DOHH2 (cell line): ENCODE measurements around the gene MMD.

Experiments used
- H3F3A ChIP-seq: fragments of 200-600 bp; sonication (generic), shearing (Covaris generic); 2 replicates; pipeline ENCODE4 v1.6.0; 2016; ENCODE audit warnings: antibody characterized with exemption, mild to moderate bottlenecking; ENCODE audit not compliant: control insufficient read depth, insufficient read depth
- H3K27ac ChIP-seq: fragments of 200-600 bp; sonication (generic); 2 replicates; pipeline ENCODE4 v1.5.1; 2014; ENCODE audit warnings: low read depth, mild to moderate bottlenecking, low read length, moderate library complexity
- H3K27me3 ChIP-seq: fragments of 200-600 bp; sonication (generic); 2 replicates; pipeline ENCODE4 v1.6.1; 2014; ENCODE audit warnings: mild to moderate bottlenecking, low read length, mixed read lengths; ENCODE audit not compliant: control insufficient read depth
- H3K36me3 ChIP-seq: fragments of 200-600 bp; sonication (generic); 2 replicates; pipeline ENCODE4 v1.6.1; 2014; ENCODE audit warnings: mild to moderate bottlenecking, low read length, moderate library complexity, mixed read lengths; ENCODE audit not compliant: control insufficient read depth
- H3K4me1 ChIP-seq: fragments of 200-600 bp; sonication (generic); 2 replicates; pipeline ENCODE4 v1.6.1; 2014; ENCODE audit warnings: mild to moderate bottlenecking, low read length, mixed read lengths; ENCODE audit not compliant: control insufficient read depth
- H3K4me2 ChIP-seq: fragments of 200-600 bp; sonication (generic); 2 replicates; pipeline ENCODE4 v1.6.0; 2014; ENCODE audit warnings: mild to moderate bottlenecking, low read length, moderate library complexity
- H3K4me3 ChIP-seq: fragments of 200-600 bp; sonication (generic); 2 replicates; pipeline ENCODE4 v1.5.1; 2014; ENCODE audit warnings: mild to moderate bottlenecking, low read length, mixed read lengths
- H3K79me2 ChIP-seq: fragments of 200-600 bp; sonication (generic); 2 replicates; pipeline ENCODE4 v1.6.1; 2014; ENCODE audit warnings: mild to moderate bottlenecking, low read length, mixed read lengths; ENCODE audit not compliant: control insufficient read depth
- H3K9me2 ChIP-seq: fragments of 200-600 bp; sonication (generic); replicated peaks from 2 replicates; pipeline ENCODE4 v1.6.1; 2014; ENCODE audit warnings: mild to moderate bottlenecking, low read length, mixed read lengths; ENCODE audit not compliant: control insufficient read depth
- H3K9me3 ChIP-seq: fragments of 200-600 bp; sonication (generic); 2 replicates; pipeline ENCODE4 v1.6.1; 2014; ENCODE audit warnings: antibody characterized with exemption, low read length, mixed read lengths; ENCODE audit not compliant: control insufficient read depth, insufficient read depth
- H4K20me1 ChIP-seq: fragments of 200-600 bp; sonication (generic); 2 replicates; pipeline ENCODE4 v1.6.0; 2014; ENCODE audit warnings: low read depth, mild to moderate bottlenecking, antibody characterized with exemption, low read length, moderate library complexity; ENCODE audit not compliant: control insufficient read depth, insufficient read depth
- EZH2phosphoT487 ChIP-seq: fragments of 200-600 bp; sonication (generic); IDR thresholded peaks from 2 replicates; pipeline ENCODE4 v1.6.1; 2017; ENCODE audit warnings: borderline replicate concordance, mild to moderate bottlenecking, antibody characterized with exemption, low read length, moderate library complexity, mixed read lengths
- TF ChIP-seq, protein P1 (sequence below): fragments of 200-600 bp; sonication (generic); IDR thresholded peaks from one replicate; pipeline ENCODE4 v1.5.1; 2014; ENCODE audit warnings: antibody characterized with exemption, mild to moderate bottlenecking, low read depth, low read length; ENCODE audit not compliant: poor library complexity, severe bottlenecking

Gene MMD

DNA sequence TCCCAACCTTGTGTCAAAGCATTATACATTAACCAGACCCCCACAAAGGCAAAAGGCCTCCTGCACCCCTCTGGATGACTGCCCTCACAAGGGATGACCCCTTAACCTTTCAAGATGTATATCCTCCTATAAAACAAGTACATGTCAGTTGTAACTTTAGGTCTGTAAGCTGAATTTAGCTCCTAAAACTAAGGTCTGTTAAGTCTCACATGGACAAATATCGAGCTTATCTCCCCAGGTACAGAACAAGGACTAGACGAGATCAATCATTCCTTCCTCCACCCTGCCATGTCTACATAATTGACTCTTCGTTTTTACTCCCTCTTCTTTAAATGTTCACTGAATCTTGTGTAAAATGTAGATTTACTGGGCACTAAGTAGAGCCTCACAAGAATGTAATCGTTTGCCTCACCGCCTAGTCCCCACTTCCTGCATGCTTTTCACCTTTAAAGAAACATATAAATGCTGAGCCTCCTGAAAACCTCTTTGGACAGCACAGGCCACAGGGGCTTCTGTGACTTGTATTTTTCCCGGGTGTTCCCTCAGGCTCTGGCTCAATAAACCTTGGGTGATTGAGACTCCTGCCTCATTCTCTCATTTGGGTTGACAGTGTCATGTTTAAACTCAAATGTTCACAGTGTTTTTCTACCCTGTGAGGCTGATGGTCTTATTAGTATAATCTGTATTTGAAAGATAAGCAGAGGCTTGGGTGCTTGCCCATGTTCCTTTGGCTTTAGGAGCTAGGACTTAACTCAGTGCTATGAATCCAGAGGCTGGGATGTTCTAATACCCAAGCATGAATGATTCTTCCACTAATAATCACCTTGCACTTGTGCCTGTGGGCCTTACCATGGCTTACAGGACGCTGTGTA, 37.6 kb downstream of the MMD start:
- no peaks in the 10 kb centered on the region for H4K20me1 ChIP-seq
- no peaks in the 10 kb centered on the region for H3K27me3 ChIP-seq
- H3K9me3 ChIP-seq, result no peaks in the 10 kb centered on the region
- no peaks in the 10 kb centered on the region for H3K36me3 ChIP-seq
- H3K27ac ChIP-seq, result no peak overlapping the region
- no peaks in the 10 kb centered on the region for H3F3A ChIP-seq
- H3K9me2 ChIP-seq, result no peaks in the 10 kb centered on the region
- H3K4me1 ChIP-seq, result no peaks in the 10 kb centered on the region
- no peak for TF ChIP-seq EZH2phosphoT487
- TF ChIP-seq, protein P1, sequence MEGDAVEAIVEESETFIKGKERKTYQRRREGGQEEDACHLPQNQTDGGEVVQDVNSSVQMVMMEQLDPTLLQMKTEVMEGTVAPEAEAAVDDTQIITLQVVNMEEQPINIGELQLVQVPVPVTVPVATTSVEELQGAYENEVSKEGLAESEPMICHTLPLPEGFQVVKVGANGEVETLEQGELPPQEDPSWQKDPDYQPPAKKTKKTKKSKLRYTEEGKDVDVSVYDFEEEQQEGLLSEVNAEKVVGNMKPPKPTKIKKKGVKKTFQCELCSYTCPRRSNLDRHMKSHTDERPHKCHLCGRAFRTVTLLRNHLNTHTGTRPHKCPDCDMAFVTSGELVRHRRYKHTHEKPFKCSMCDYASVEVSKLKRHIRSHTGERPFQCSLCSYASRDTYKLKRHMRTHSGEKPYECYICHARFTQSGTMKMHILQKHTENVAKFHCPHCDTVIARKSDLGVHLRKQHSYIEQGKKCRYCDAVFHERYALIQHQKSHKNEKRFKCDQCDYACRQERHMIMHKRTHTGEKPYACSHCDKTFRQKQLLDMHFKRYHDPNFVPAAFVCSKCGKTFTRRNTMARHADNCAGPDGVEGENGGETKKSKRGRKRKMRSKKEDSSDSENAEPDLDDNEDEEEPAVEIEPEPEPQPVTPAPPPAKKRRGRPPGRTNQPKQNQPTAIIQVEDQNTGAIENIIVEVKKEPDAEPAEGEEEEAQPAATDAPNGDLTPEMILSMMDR, result no peak
- H3K4me3 ChIP-seq, result no peak overlapping the region
- no peaks in the 10 kb centered on the region for H3K79me2 ChIP-seq
- H3K4me2 ChIP-seq, result no peak overlapping the region

DNA sequence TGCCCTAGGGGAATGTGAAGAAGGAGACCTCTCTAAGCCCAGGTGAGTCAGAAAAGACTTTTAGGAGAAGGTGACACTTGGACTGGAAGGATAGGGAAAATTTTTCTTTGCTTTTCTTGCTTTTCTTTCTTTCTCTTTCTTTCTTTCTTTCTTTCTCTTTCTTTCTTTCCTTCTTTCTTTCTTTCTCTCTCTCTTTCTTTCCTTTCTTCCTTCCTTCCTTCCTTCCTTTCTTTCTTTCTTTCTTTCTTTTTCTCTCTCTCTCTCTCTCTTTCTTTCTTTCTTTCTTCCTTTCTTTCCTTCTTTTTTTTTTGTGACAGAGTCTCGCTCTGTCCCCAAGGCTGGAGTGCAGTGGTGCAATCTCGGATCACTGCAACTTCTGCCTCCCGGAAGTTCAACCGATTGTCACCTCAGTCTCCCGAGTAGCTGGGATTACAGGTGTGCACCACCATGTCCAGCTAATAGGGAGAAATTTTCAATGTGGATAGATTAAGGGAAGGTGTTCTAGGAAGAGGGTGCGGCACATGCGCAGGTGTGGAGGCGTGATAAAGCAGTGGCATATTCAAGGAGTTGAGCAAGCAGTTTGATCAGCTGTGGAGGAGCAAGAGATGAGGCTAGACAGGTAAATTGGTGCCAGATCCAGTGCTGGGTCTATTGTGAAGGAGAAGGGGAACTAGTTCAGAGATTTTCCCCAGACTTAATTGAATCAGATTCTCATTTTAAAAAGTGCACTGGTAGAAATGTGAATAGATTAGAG, 40.4 kb downstream of the MMD start:
- no peak overlapping the region for H3K4me3 ChIP-seq
- no peak overlapping the region for H3K27ac ChIP-seq
- H4K20me1 ChIP-seq, result no peaks in the 10 kb centered on the region
- no peaks in the 10 kb centered on the region for H3K9me2 ChIP-seq
- no peaks in the 10 kb centered on the region for H3F3A ChIP-seq
- no peak overlapping the region for H3K4me2 ChIP-seq
- no peaks in the 10 kb centered on the region for H3K27me3 ChIP-seq
- no peaks in the 10 kb centered on the region for H3K79me2 ChIP-seq
- no peaks in the 10 kb centered on the region for H3K4me1 ChIP-seq
- no peaks in the 10 kb centered on the region for H3K9me3 ChIP-seq
- TF ChIP-seq, protein P1, result no peak
- TF ChIP-seq EZH2phosphoT487, result no peak
- no peaks in the 10 kb centered on the region for H3K36me3 ChIP-seq

DNA sequence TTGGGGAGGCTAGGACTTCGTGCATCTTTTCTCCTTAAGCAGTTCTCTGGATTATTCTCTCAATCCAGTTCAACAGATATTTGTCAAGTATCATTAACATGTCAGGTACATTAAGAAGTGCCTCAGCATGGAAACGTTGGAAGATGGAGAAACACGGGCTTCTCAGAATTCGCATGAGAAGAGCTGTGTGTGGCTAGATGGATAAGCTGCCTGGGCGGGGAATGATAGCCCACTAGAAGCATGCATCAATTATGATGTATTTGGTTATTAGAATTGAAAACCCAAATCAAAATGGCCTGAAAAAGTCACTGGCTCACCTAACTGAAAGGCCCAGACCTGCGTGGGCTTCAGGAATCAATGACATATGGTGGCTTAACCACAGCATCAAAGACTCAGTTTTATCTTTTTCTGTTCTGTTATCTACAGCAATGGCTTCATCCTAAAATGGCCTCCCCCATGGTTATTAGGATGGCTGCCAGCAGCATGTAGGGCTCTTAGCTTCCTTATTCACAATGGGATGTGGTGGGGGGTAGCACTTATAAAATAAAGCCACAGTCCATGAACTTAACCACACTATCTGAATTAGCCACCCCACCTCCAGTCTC, 43.9 kb downstream of the MMD start:
- TF ChIP-seq, protein P1, result no peak
- no peak for TF ChIP-seq EZH2phosphoT487
- no peaks in the 10 kb centered on the region for H4K20me1 ChIP-seq
- H3K4me1 ChIP-seq, result no peaks in the 10 kb centered on the region
- no peaks in the 10 kb centered on the region for H3K9me2 ChIP-seq
- no peaks in the 10 kb centered on the region for H3K36me3 ChIP-seq
- no peak overlapping the region for H3K4me2 ChIP-seq
- no peaks in the 10 kb centered on the region for H3K79me2 ChIP-seq
- H3K27me3 ChIP-seq, result no peaks in the 10 kb centered on the region
- no peak overlapping the region for H3K27ac ChIP-seq
- no peaks in the 10 kb centered on the region for H3K9me3 ChIP-seq
- no peak overlapping the region for H3K4me3 ChIP-seq
- H3F3A ChIP-seq, result no peaks in the 10 kb centered on the region
